Neutrophil (primary cell): ENCODE results near the gene TSHZ1.

Experiments
- H3K27ac ChIP-seq: fragments of 200-600 bp; sonication (generic); 2 replicates; pipeline ENCODE4 v1.5.1; 2016; ENCODE audit warnings: mild to moderate bottlenecking, moderate library complexity
- H3K27me3 ChIP-seq: fragments of 200-600 bp; sonication (generic); 2 replicates; pipeline ENCODE4 v1.6.0; 2016; ENCODE audit warnings: mild to moderate bottlenecking
- H3K36me3 ChIP-seq: fragments of 200-600 bp; sonication (generic); 2 replicates; pipeline ENCODE4 v1.5.1; 2017
- H3K4me1 ChIP-seq, 2 experiments: fragments of 200-600 bp in 1 of 2; sonication (generic) in 1 of 2; 1 replicate in 1 of 2; 2 replicates in 1 of 2; pipeline versions ENCODE4 v1.5.1 to v1.6.1; 2013 to 2016; ENCODE audit warnings: low read depth in 1 of 2, low read length in 1 of 2, mild to moderate bottlenecking in 1 of 2, moderate library complexity in 1 of 2; ENCODE audit not compliant: control insufficient read depth in 1 of 2, insufficient read depth in 1 of 2
- H3K4me3 ChIP-seq, 2 experiments: fragments of 200-600 bp in 1 of 2; sonication (generic) in 1 of 2; 1 replicate in 1 of 2; 2 replicates in 1 of 2; pipeline ENCODE4 v1.5.1; 2013 to 2016; ENCODE audit warnings: low read depth in 1 of 2, low read length in 1 of 2, mild to moderate bottlenecking in 1 of 2, moderate library complexity in 1 of 2
- H3K9me3 ChIP-seq: fragments of 200-600 bp; sonication (generic); 2 replicates; pipeline ENCODE4 v1.5.1; 2016
- CTCF ChIP-seq: fragments of 200-600 bp; sonication (generic); IDR thresholded peaks from 2 replicates; pipeline ENCODE4 v1.5.1; 2016; ENCODE audit warnings: antibody characterized with exemption

Gene TSHZ1

GRCh38 chr18:75173738-75174137, 36.9 kb upstream of the TSHZ1 start:
- Histone ChIP-seq H3K36me3 (no peaks in the 10 kb centered on the region), H3K27ac (no peak overlapping the region), H3K4me1 (no peaks in the 10 kb centered on the region), H3K9me3 (no peaks in the 10 kb centered on the region), H3K4me3 (no peak overlapping the region), H3K27me3 (peaks cover 3% of the 10 kb centered on the region)
- TF ChIP-seq CTCF, result no peak

- no peak overlapping the region for H3K27ac ChIP-seq
- no peaks in the 10 kb centered on the region for H3K36me3 ChIP-seq
- H3K4me3 ChIP-seq, result no peak overlapping the region
- H3K4me1 ChIP-seq, result no peaks in the 10 kb centered on the region
- H3K27me3 ChIP-seq, result no peaks in the 10 kb centered on the region
- no peaks in the 10 kb centered on the region for H3K9me3 ChIP-seq
- TF ChIP-seq CTCF, result no peak
These were observed 33.7 kb upstream of the TSHZ1 start for GRCh38 chr18:75176849-75177248.

- no peak for TF ChIP-seq CTCF
These were observed 32.2 kb upstream of the TSHZ1 start for GRCh38 chr18:75178376-75178775.

GRCh38 chr18:75179819-75180600, 30.6 kb upstream of the TSHZ1 start:
- TF ChIP-seq CTCF, result no peak
- Histone ChIP-seq H3K27ac (no peak overlapping the region), H3K4me1 (no peaks in the 10 kb centered on the region), H3K4me3 (no peak overlapping the region), H3K36me3 (no peaks in the 10 kb centered on the region), H3K9me3 (no peaks in the 10 kb centered on the region), H3K27me3 (no peaks in the 10 kb centered on the region)

More at GRCh38 chr18:75178376-75178775, 32.2 kb upstream of the TSHZ1 start:
- H3K9me3 ChIP-seq, result no peaks in the 10 kb centered on the region
- no peaks in the 10 kb centered on the region for H3K27me3 ChIP-seq
- H3K4me1 ChIP-seq, result no peaks in the 10 kb centered on the region
- H3K27ac ChIP-seq, result no peak overlapping the region
- no peak overlapping the region for H3K4me3 ChIP-seq
- H3K36me3 ChIP-seq, result no peaks in the 10 kb centered on the region

GRCh38 chr18:75183524-75183923, 27.1 kb upstream of the TSHZ1 start:
- Histone ChIP-seq H3K27me3 (no peaks in the 10 kb centered on the region), H3K9me3 (no peaks in the 10 kb centered on the region), H3K36me3 (no peaks in the 10 kb centered on the region), H3K27ac (no peak overlapping the region), H3K4me1 (no peaks in the 10 kb centered on the region), H3K4me3 (no peak overlapping the region)
- no peak for TF ChIP-seq CTCF
